Vagina (tissue), 2 donors: ENCODE results near the gene SMIM1. TPM values are rescaled to one million over a fixed set of nuclear protein-coding genes. Genes with fewer than 3 reads are reported as not detected.
"Not testable (repeated sequence)": the region's sequence is repeated elsewhere in the genome, so short reads cannot be mapped to it uniquely, and the experiment has no call there.

Source experiments
- DNase-seq, 2 donors: peaks; one replicate each; pipeline ENCODE4 v3.0.0-alpha.2; 2017; ENCODE audit errors: extremely low spot score in 2 of 2
- H3K27ac ChIP-seq: fragments of 200-600 bp; sonication (generic); one replicate; pipeline ENCODE4 v1.5.1; 2019
- H3K27me3 ChIP-seq: fragments of 200-600 bp; sonication (generic); one replicate; pipeline ENCODE4 v1.5.1; 2019
- H3K36me3 ChIP-seq, 2 donors: fragments of 200-600 bp; sonication (generic); one replicate each; pipeline ENCODE4 v1.5.1; 2017 to 2019
- H3K4me1 ChIP-seq: fragments of 200-600 bp; sonication (generic); one replicate; pipeline ENCODE4 v1.5.1; 2019
- H3K4me3 ChIP-seq, 2 donors: fragments of 200-600 bp; sonication (generic); 1 replicate in 1 of 2; 2 replicates in 1 of 2; pipeline ENCODE4 v1.5.1; 2016 to 2019
- H3K9me3 ChIP-seq: fragments of 200-600 bp; sonication (generic); one replicate; pipeline ENCODE4 v1.5.1; 2019
- CTCF ChIP-seq, 3 experiments: fragments of 450-650 bp in 2 of 3; fragments of 200-600 bp in 1 of 3; sonication (generic) in 1 of 3; IDR thresholded peaks; one replicate each; pipeline ENCODE4 v1.5.1; 2017 to 2019; ENCODE audit warnings: antibody characterized with exemption in 3 of 3, mild to moderate bottlenecking in 2 of 3, moderate library complexity in 2 of 3
- POLR2A ChIP-seq, 2 donors: fragments of 450-650 bp; IDR thresholded peaks; one replicate each; pipeline ENCODE4 v1.6.1; 2017; ENCODE audit warnings: antibody characterized with exemption in 2 of 2, mild to moderate bottlenecking in 2 of 2, moderate library complexity in 2 of 2
- POLR2AphosphoS5 ChIP-seq, 2 donors: sonication (generic); formaldehyde crosslinking; IDR thresholded peaks; one replicate each; pipeline ENCODE4 v1.9.0; 2017; ENCODE audit warnings: antibody characterized with exemption in 2 of 2, mild to moderate bottlenecking in 2 of 2, low read depth in 1 of 2; ENCODE audit not compliant: insufficient read depth in 1 of 2
- intact Hi-C: fragments of 100-400 bp; cut with DNase I; formaldehyde crosslinking; loops from one replicate; pipeline ENCODE4 v1.15.1; 2023
- total RNA-seq: library from RNA; depleted of rRNA; stranded (reverse); fragments of >200 nt; gene quantifications from one replicate; pipeline ENCODE4 v1.2.3, GENCODE V29; 2016

Gene SMIM1
- total RNA-seq, 1 donor from 2014 or later: not detected

GRCh38 chr1:3796215-3797061, 23.9 kb downstream of the SMIM1 start, which contains the start of gene LRRC47:
Gene LRRC47 (minus strand): TSS chr1:3796498. CDS start chr1:3796476, 22 bp downstream.
- Histone ChIP-seq H3K9me3 (no peaks in the 10 kb centered on the region), H3K27ac (peak within 1 kb of the TSS; percentile 30), H3K27me3 (no peaks in the 10 kb centered on the region), H3K4me3 (peak within 1 kb of the TSS; percentile 76 to 79), H3K4me1 (peaks cover 43% of the 10 kb centered on the region), H3K36me3 (no peaks in the 10 kb centered on the region)
- intact Hi-C loops: no loop called here
- TF ChIP-seq POLR2A (IDR thresholded peaks at IDR 0.05): peak in 1 of 2 donors; percentile 13
- TF ChIP-seq CTCF (IDR thresholded peaks at IDR 0.05): peak in 1 of 3 experiments; percentile 41
- peak; percentile 82 to 93 for TF ChIP-seq POLR2AphosphoS5 (IDR thresholded peaks at IDR 0.05; ENCODE audit: insufficient read depth in 1 of 2, low read depth in 1 of 2)
- no peak for DNase-seq

- Histone ChIP-seq H3K27ac (no peak overlapping the region), H3K27me3 (no peaks in the 10 kb centered on the region), H3K4me1 (peaks cover 17% of the 10 kb centered on the region), H3K36me3 (no peaks in the 10 kb centered on the region), H3K4me3 (no peak overlapping the region), H3K9me3 (no peaks in the 10 kb centered on the region)
- intact Hi-C loops: no loop called here
- TF ChIP-seq CTCF (IDR thresholded peaks at IDR 0.05) (no peak), POLR2AphosphoS5 (IDR thresholded peaks at IDR 0.05; ENCODE audit: insufficient read depth in 1 of 2, low read depth in 1 of 2) (no peak)
- DNase-seq: no peak
Observed at GRCh38 chr1:3799976-3800685, 27.6 kb downstream of the SMIM1 start.

GRCh38 chr1:3800795-3801194, 28.2 kb downstream of the SMIM1 start:
- intact Hi-C loops, H3K9me3 ChIP-seq, DNase-seq, H3K27ac ChIP-seq, H3K4me3 ChIP-seq, H3K36me3 ChIP-seq, H3K27me3 ChIP-seq: not testable (repeated sequence)
- peaks cover 10% of the 10 kb centered on the region for H3K4me1 ChIP-seq

- Histone ChIP-seq H3K4me1 (no peaks in the 10 kb centered on the region), H3K27ac (no peak overlapping the region), H3K27me3 (no peaks in the 10 kb centered on the region), H3K9me3 (no peaks in the 10 kb centered on the region), H3K4me3 (no peak overlapping the region), H3K36me3 (no peaks in the 10 kb centered on the region)
- DNase-seq: no peak
- intact Hi-C loops: no loop called here
- TF ChIP-seq POLR2AphosphoS5 (IDR thresholded peaks at IDR 0.05; ENCODE audit: insufficient read depth in 1 of 2, low read depth in 1 of 2): no peak
- no peak for TF ChIP-seq POLR2A (IDR thresholded peaks at IDR 0.05)
- no peak for TF ChIP-seq CTCF (IDR thresholded peaks at IDR 0.05)
Observed at GRCh38 chr1:3803905-3804626, 31.5 kb downstream of the SMIM1 start.

GRCh38 chr1:3804627-3804944, 32.0 kb downstream of the SMIM1 start:
- H3K9me3 ChIP-seq, DNase-seq, H3K4me3 ChIP-seq, H3K27ac ChIP-seq, H3K27me3 ChIP-seq, H3K4me1 ChIP-seq, H3K36me3 ChIP-seq, intact Hi-C loops: not testable (repeated sequence)
